GM19397 (cell line): ENCODE data around the gene SLC9A9.

ENCODE experiments used
- ATAC-seq: cut with Tn5 transposase; IDR thresholded peaks from one replicate; pipeline ENCODE4 v1.9.1; 2021; ENCODE audit warnings: mild to moderate bottlenecking, moderate library complexity; ENCODE audit not compliant: unreplicated experiment

Gene SLC9A9

GRCh38 chr3:143235614-143236204 lies 612.6 kb downstream of the SLC9A9 start:
- ATAC-seq, result no peak

- no peak for ATAC-seq
Observed at GRCh38 chr3:143234526-143234925, 613.7 kb downstream of the SLC9A9 start.

GRCh38 chr3:143232981-143233380 lies 615.3 kb downstream of the SLC9A9 start:
- ATAC-seq, result no peak

GRCh38 chr3:143228405-143228804 lies 619.9 kb downstream of the SLC9A9 start:
- no peak for ATAC-seq

GRCh38 chr3:143226678-143227291 lies 621.5 kb downstream of the SLC9A9 start:
- no peak for ATAC-seq

- no peak for ATAC-seq
Observed at GRCh38 chr3:143224716-143225115, 623.6 kb downstream of the SLC9A9 start.

GRCh38 chr3:143222981-143223380 lies 625.3 kb downstream of the SLC9A9 start:
- ATAC-seq, result no peak

- ATAC-seq, result no peak
Observed at GRCh38 chr3:143222505-143222904, 625.8 kb downstream of the SLC9A9 start.

GRCh38 chr3:143221446-143221845 lies 626.8 kb downstream of the SLC9A9 start:
- ATAC-seq, result no peak

GRCh38 chr3:143220741-143221140 lies 627.5 kb downstream of the SLC9A9 start:
- no peak for ATAC-seq

- ATAC-seq, result no peak
Observed at GRCh38 chr3:143218166-143218835, 630.0 kb downstream of the SLC9A9 start.

GRCh38 chr3:143217283-143217682 lies 631.0 kb downstream of the SLC9A9 start:
- no peak for ATAC-seq

- ATAC-seq, result no peak
Observed at GRCh38 chr3:143216709-143217182, 631.5 kb downstream of the SLC9A9 start.
